ENCODE results near the gene SLC30A7.

DNA sequence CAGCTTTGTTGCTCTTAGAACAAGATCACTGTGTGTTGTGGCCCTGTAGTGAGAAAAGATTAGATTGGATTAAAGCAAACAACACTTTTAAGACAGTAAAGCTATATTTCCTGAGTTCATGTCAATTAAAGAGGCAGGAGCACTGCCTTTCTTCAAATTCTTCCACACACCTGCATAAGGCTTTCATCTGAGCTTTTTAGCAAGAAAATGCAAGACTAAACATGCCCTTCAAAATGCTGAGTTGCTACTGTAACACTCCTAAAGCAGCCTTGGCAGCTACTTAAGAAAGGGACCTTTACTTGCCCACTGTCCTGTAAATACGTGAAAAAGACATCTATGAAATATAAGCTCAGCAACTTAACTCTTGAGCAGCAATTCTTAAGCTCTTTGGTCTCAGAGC, 117.9 kb downstream of the SLC30A7 start:
- TF ChIP-seq CTCF (IDR thresholded peaks at IDR 0.05; ENCODE audit: low read length) (no peak), EZH2 (optimal IDR thresholded peaks at IDR 0.05; ENCODE audit: low read depth, low read length) (no peak), EZH2phosphoT487 (IDR thresholded peaks at IDR 0.05; ENCODE audit: low read length) (no peak)

Data from MM.1S (cell line).